GM10266 (cell line): ENCODE measurements around the gene KLHL18.

Source experiments
- DNase-seq: peaks from one replicate; pipeline ENCODE4 v3.0.0; 2012; ENCODE audit errors: extremely low spot score
- CTCF ChIP-seq: IDR thresholded peaks from 2 replicates; pipeline ENCODE4 v1.5.1; 2012; ENCODE audit warnings: mild to moderate bottlenecking, low read depth; ENCODE audit not compliant: control insufficient read depth, insufficient read depth; ENCODE audit errors: missing control alignments

Gene KLHL18

GRCh38 chr3:47293822-47294221 is 11.1 kb downstream of the KLHL18 start:
- DNase-seq: no peak
- TF ChIP-seq CTCF: no peak

GRCh38 chr3:47294392-47294791 is 11.6 kb downstream of the KLHL18 start:
- no peak for TF ChIP-seq CTCF
- no peak for DNase-seq

GRCh38 chr3:47295322-47295721 is 12.6 kb downstream of the KLHL18 start:
- no peak for TF ChIP-seq CTCF
- DNase-seq: no peak

GRCh38 chr3:47295976-47296375 is 13.2 kb downstream of the KLHL18 start:
- TF ChIP-seq CTCF: no peak
- DNase-seq: no peak

GRCh38 chr3:47296562-47297302 is 14.0 kb downstream of the KLHL18 start:
- no peak for DNase-seq
- TF ChIP-seq CTCF: no peak

GRCh38 chr3:47298439-47298838 is 15.7 kb downstream of the KLHL18 start:
- no peak for TF ChIP-seq CTCF
- DNase-seq: no peak
